HG02870 (cell line): ENCODE data around the gene EPHA6.

ENCODE experiments used
- ATAC-seq: cut with Tn5 transposase; IDR thresholded peaks from one replicate; pipeline ENCODE4 v1.9.1; 2021; ENCODE audit warnings: mild to moderate bottlenecking, moderate library complexity; ENCODE audit not compliant: unreplicated experiment

Gene EPHA6

DNA sequence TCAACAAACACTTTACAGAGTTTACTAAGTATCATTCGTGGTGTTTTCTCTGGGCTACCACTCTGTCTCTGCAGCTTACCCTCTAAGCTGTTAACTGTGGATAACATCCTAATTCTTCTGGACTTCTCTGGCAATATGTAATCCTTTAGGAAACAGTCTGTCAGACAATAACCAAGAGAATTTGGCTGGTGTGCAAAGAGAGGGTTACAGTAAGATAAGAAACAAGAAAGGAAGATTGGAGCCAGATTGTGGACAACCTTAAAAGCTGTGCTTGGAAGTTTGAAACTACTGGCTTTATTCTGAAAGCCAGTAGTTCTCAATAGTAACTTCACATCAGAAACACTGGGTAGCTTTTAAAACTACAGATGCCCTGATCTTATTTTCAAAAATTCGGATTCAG lies 950.9 kb downstream of the EPHA6 start:
- no peak for ATAC-seq

DNA sequence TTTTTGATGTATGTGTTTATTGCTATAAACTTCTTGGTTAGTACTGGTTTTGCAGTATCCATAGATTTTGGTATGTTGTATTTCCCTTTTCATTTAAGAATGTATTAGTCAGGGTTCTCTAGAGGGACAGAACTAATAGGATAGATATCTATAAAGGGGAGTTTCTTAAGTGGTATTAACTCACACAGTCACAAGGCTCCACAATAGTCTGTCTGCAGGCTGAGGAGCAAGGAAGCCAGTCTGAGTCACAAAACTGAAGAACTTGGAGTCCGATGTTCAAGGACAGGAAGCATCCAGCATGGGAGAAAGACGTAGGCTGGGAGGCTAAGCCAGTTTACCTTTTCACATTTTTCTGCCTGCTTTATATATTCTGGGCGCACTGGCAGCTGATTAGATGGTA lies 958.5 kb downstream of the EPHA6 start:
- ATAC-seq, result no peak

DNA sequence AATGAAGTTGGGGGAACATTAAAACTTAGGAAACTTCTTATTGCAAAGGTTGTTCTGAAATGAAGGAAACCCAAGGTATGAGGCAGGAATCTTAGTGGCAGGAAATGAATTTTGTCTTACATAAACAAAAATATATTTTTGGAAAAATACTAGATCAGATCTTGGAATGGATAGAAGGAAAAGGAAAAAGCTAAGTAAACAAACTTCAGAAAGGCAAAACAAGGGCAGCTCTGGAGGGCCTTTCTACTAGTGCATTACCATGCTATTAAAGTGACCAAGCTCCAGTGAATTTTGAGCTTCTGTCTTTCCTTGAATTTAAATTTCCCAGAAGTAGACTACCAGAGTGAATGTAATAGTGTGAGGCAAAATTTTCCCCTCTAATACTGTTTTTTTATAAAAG lies 963.8 kb downstream of the EPHA6 start:
- ATAC-seq, result no peak

- ATAC-seq, result peak; percentile 61
These were observed 979.1 kb downstream of the EPHA6 start for GRCh38 chr3:97793420-97794019.

- ATAC-seq, result no peak
These were observed 981.6 kb downstream of the EPHA6 start for GRCh38 chr3:97795951-97796350.
